ENCODE data around the gene RBM14. TPM values are rescaled to one million over a fixed set of nuclear protein-coding genes. Genes with fewer than 3 reads are reported as not detected.

The RBM14 gene
- total and polyA plus RNA-seq, 9 donors: 28.9 to 89.6 (median 58.6) TPM

DNA sequence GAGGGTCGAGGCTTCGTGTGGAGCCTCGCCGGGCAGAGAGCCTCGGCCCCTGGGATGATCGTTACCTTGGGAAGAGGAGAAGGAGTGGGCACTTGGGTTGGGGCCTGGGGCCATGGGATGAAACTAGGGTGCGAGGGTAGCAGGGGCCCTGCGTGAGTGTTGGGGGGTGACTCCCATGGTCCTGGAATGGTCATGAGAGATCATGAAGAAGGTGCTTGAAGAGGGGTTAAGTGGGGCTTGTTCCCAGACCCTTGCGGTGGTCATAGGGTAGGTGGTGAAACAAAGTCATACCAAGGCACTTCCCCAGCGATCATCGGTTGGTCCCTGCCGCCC, 23.2 kb upstream of the RBM14 start:
- DNase-seq: peak in 2 of 5 donors; percentile 28 to 30
- peaks cover 14% of the 10 kb centered on the region for H3K4me1 ChIP-seq (ENCODE audit: insufficient read depth)
- peak overlapping the region; percentile 45 to 82 for H3K27ac ChIP-seq
- peak overlapping the region; percentile 63 for H3K4me3 ChIP-seq
- TF ChIP-seq CTCF (IDR thresholded peaks at IDR 0.05) (no peak), EP300 (IDR thresholded peaks at IDR 0.05) (no peak), POLR2A (IDR thresholded peaks at IDR 0.05) (no peak)
- 6 to 9% (median 6%) methylated on average over 12 of the region's 12 CpGs for WGBS, 3 donors
- H3K27me3 ChIP-seq: no peaks in the 10 kb centered on the region
- intact Hi-C loops (cut with DNase I): loop anchor here in 1 of 4 donors (10.0 kb wide), 1 partner anchor 82 kb away; the partner anchor contains the start of gene RBM4B
- no peaks in the 10 kb centered on the region for H3K36me3 ChIP-seq
- no peaks in the 10 kb centered on the region for H3K9me3 ChIP-seq

DNA sequence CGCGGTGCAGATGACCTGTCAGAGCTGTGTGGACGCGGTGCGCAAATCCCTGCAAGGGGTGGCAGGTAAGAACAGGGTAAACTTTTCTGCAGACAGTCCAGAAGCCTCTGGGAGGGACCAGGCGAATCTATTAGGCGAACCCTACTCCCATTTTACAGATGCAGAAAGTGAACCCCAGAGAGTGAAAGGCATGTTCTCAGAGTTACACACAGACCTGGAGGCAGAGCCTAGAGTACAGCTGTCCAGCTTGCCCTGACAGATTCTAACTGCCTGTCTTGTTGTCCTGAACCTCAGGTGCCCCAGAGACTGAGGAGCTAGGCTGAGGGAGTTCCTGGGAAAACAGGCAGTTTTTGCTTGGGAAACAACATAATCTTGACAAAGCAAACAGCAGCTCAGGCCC, 22.8 kb upstream of the RBM14 start:
- no peak for DNase-seq
- Histone ChIP-seq H3K27me3 (no peaks in the 10 kb centered on the region), H3K4me1 (ENCODE audit: insufficient read depth) (peaks cover 14% of the 10 kb centered on the region), H3K27ac (peak overlapping the region; percentile 45 to 82), H3K36me3 (no peaks in the 10 kb centered on the region), H3K9me3 (no peaks in the 10 kb centered on the region), H3K4me3 (peak overlapping the region; percentile 63)
- no peak for TF ChIP-seq CTCF (IDR thresholded peaks at IDR 0.05)
- no peak for TF ChIP-seq POLR2A (IDR thresholded peaks at IDR 0.05)
- TF ChIP-seq EP300 (IDR thresholded peaks at IDR 0.05): no peak
- 59 to 73% (median 64%) methylated on average over 7 of the region's 7 CpGs for WGBS, 3 donors
- intact Hi-C loops (cut with DNase I): loop anchor here in 1 of 4 donors (10.0 kb wide), 1 partner anchor 81 kb away; the partner anchor contains the start of gene RBM4B

GRCh38 chr11:66595245-66595904, 21.1 kb upstream of the RBM14 start:
- peaks cover 14% of the 10 kb centered on the region for H3K4me1 ChIP-seq (ENCODE audit: insufficient read depth)
- intact Hi-C loops (cut with DNase I): loop anchor here in 1 of 4 donors (10.0 kb wide), 1 partner anchor 79 kb away; the partner anchor contains the start of gene RBM4B
- H3K27ac ChIP-seq: peak overlapping the region in 1 of 2 donors; percentile 51

GRCh38 chr11:66598993-66599392, 17.4 kb upstream of the RBM14 start:
- Histone ChIP-seq H3K27me3 (no peaks in the 10 kb centered on the region), H3K4me1 (ENCODE audit: insufficient read depth) (peaks cover 8% of the 10 kb centered on the region), H3K36me3 (no peaks in the 10 kb centered on the region), H3K27ac (no peak overlapping the region), H3K4me3 (no peak overlapping the region), H3K9me3 (no peaks in the 10 kb centered on the region)
- no peak for TF ChIP-seq CTCF (IDR thresholded peaks at IDR 0.05)
- TF ChIP-seq POLR2A (IDR thresholded peaks at IDR 0.05): no peak
- TF ChIP-seq EP300 (IDR thresholded peaks at IDR 0.05): no peak
- intact Hi-C loops (cut with DNase I): loop anchor here in 1 of 4 donors (10.0 kb wide), 1 partner anchor 76 kb away; the partner anchor contains the start of gene RBM4B
- WGBS, 3 donors: 92 to 96% (median 96%) methylated on average over 6 of the region's 6 CpGs
- DNase-seq: no peak

More at GRCh38 chr11:66595245-66595904, 21.1 kb upstream of the RBM14 start:
- H3K27me3 ChIP-seq: no peaks in the 10 kb centered on the region
- no peaks in the 10 kb centered on the region for H3K9me3 ChIP-seq
- H3K4me3 ChIP-seq: no peak overlapping the region
- H3K36me3 ChIP-seq: no peaks in the 10 kb centered on the region
- 3 to 16% (median 10%) methylated on average over 5 of the region's 5 CpGs for WGBS, 3 donors
- peak; percentile 51 to 75 (median 71) for DNase-seq
- TF ChIP-seq EP300 (IDR thresholded peaks at IDR 0.05): no peak
- no peak for TF ChIP-seq CTCF (IDR thresholded peaks at IDR 0.05)
- TF ChIP-seq POLR2A (IDR thresholded peaks at IDR 0.05): no peak
